Common myeloid progenitor, CD34-positive (primary cell): ENCODE measurements around the gene REP15.

Source experiments
- CTCF ChIA-PET: fragments of 350-600 bp; sonication (Branson Sonifier 250); formaldehyde crosslinking; loops from one replicate; lab custom pipeline; 2021; ENCODE audit warnings: antibody characterized with exemption; lab: Charles Lee
- POLR2A ChIA-PET: fragments of 350-600 bp; sonication (Branson Sonifier 250); formaldehyde crosslinking; loops from one replicate; lab custom pipeline; 2021; ENCODE audit warnings: antibody characterized with exemption; lab: Charles Lee
- DNase-seq, 3 donors: peaks; one replicate each; pipeline versions ENCODE4 v3.0.0 to v3.0.0-alpha.2; 2013
- H3K27ac ChIP-seq, 2 experiments: 1 replicate in 1 of 2; 2 replicates in 1 of 2; pipeline ENCODE4 v1.7.0; 2013; ENCODE audit warnings: inconsistent platforms in 2 of 2, low read length in 2 of 2, mild to moderate bottlenecking in 2 of 2, low read depth in 1 of 2, moderate library complexity in 1 of 2; ENCODE audit not compliant: severe bottlenecking in 2 of 2, insufficient read depth in 1 of 2, poor library complexity in 1 of 2
- H3K27me3 ChIP-seq, 5 experiments: replicated peaks in 2 of 5; 1 replicate in 3 of 5; 2 replicates in 2 of 5; pipeline versions ENCODE4 v1.6.1 to v1.7.0; 2013; ENCODE audit warnings: low read length in 4 of 5, mild to moderate bottlenecking in 2 of 5, moderate library complexity in 2 of 5, inconsistent platforms in 1 of 5; ENCODE audit not compliant: insufficient read depth in 5 of 5, control insufficient read depth in 4 of 5
- H3K36me3 ChIP-seq, 4 experiments: 1 replicate in 2 of 4; 2 replicates in 2 of 4; pipeline versions ENCODE4 v1.6.1 to v1.7.0; 2013; ENCODE audit warnings: low read length in 3 of 4, control low read depth in 1 of 4, mild to moderate bottlenecking in 1 of 4; ENCODE audit not compliant: control insufficient read depth in 4 of 4, insufficient read depth in 4 of 4
- H3K4me1 ChIP-seq, 4 experiments: 1 replicate in 3 of 4; 2 replicates in 1 of 4; pipeline versions ENCODE4 v1.6.1 to v1.7.1; 2013; ENCODE audit warnings: low read length in 3 of 4, mild to moderate bottlenecking in 3 of 4, control low read depth in 1 of 4, inconsistent platforms in 1 of 4, moderate library complexity in 1 of 4; ENCODE audit not compliant: control insufficient read depth in 4 of 4, insufficient read depth in 4 of 4; ENCODE audit errors: control extremely low read depth in 1 of 4
- H3K4me3 ChIP-seq, 7 experiments: 1 replicate in 4 of 7; 2 replicates in 3 of 7; pipeline versions ENCODE4 v1.5.1 to v1.7.0; 2013; ENCODE audit warnings: mild to moderate bottlenecking in 7 of 7, low read length in 6 of 7, moderate library complexity in 6 of 7, inconsistent platforms in 2 of 7, low read depth in 2 of 7, control low read depth in 1 of 7; ENCODE audit not compliant: insufficient read depth in 4 of 7, control insufficient read depth in 1 of 7; ENCODE audit errors: extremely low read depth in 1 of 7
- H3K9me3 ChIP-seq, 5 experiments: 1 replicate in 4 of 5; 2 replicates in 1 of 5; pipeline versions ENCODE4 v1.6.1 to v1.7.1; 2013; ENCODE audit warnings: low read length in 4 of 5, mild to moderate bottlenecking in 2 of 5, inconsistent platforms in 1 of 5, low read depth in 1 of 5, moderate library complexity in 1 of 5; ENCODE audit not compliant: control insufficient read depth in 4 of 5, insufficient read depth in 2 of 5; ENCODE audit errors: control extremely low read depth in 1 of 5
- WGBS: methylation state at CpG from one replicate; pipeline ENCODE4 v1.1.5; 2013; ENCODE audit not compliant: insufficient coverage; 5-methylcytosine and 5-hydroxymethylcytosine counted together

Gene REP15

GRCh38 chr12:27709932-27710591, 13.8 kb downstream of the REP15 start:
- Histone ChIP-seq H3K4me3 (peak overlapping the region; percentile 37 to 100 (median 99)), H3K4me1 (peaks cover 11 to 29% (median 15%) of the 10 kb centered on the region in 4 experiments), H3K27ac (peak overlapping the region; percentile 65 to 86), H3K9me3 (no peaks in the 10 kb centered on the region), H3K36me3 (peaks cover 0 to 10% (median 6%) of the 10 kb centered on the region in 4 experiments), H3K27me3 (no peaks in the 10 kb centered on the region)
- ChIA-PET CTCF (interaction anchor here (0.6 to 2.3 kb wide), 3 partner anchors 14 to 979 kb away, joined by 3 to 4 read pairs (median 3); partner anchors contain the start of gene REP15), POLR2A (no interaction called here)
- WGBS = 16% methylated on average over 11 of the region's 24 CpGs
- DNase-seq = peak in 2 of 3 donors; percentile 53 to 61

DNA sequence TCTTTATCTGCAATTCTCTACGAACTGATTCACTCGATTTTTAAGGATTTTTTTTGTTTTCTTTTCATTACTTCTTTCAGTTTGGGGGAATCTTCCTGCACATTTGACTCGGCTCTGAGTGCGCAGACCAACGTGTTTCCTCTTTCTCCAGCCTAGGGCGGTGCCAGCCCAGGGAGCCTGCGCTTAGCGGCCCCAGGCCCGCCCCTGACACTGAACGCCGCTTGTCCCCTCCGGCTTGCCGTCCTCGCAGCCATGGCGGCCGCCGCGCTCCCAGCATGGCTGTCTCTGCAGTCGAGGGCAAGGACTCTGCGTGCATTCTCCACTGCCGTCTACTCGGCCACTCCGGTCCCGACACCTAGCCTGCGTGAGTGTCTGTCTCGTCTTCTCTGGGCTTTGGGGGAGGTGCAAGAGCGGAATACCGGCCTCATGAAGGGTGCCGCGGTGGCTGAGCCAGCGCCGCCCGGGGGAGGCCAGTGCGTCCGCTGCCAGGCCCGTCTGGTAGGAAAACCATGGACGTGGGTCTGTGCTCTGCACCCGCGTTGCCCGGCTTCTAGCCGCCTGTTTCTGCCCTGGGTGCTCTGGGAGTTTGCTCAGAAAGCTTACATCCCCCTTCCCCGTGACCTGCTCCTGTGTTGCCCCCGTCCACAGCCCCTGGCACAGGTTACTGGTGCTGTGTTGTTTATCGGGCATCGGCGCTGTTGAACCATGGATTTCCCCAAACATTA, 14.5 kb downstream of the REP15 start, which contains the start of gene MRPS35:
TSS of gene MRPS35 (plus strand) at position 241 of the 725 bp plus-strand sequence. CDS start at position 253, 12 bp downstream.
- peak within 1 kb of the TSS; percentile 67 to 86 for H3K27ac ChIP-seq
- ChIA-PET POLR2A (no interaction called here), CTCF (no interaction called here)
- peak within 1 kb of the TSS; percentile 93 to 100 (median 99) for H3K4me3 ChIP-seq
- DNase-seq = peak; percentile 93 to 97 (median 96)
- H3K4me1 ChIP-seq = peaks cover 11 to 29% (median 15%) of the 10 kb centered on the region in 4 experiments
- H3K27me3 ChIP-seq = no peaks in the 10 kb centered on the region
- WGBS = under 1% methylated on average over 45 of the region's 46 CpGs
- peaks cover 0 to 16% (median 8%) of the 10 kb centered on the region in 4 experiments for H3K36me3 ChIP-seq
- H3K9me3 ChIP-seq = no peaks in the 10 kb centered on the region

DNA sequence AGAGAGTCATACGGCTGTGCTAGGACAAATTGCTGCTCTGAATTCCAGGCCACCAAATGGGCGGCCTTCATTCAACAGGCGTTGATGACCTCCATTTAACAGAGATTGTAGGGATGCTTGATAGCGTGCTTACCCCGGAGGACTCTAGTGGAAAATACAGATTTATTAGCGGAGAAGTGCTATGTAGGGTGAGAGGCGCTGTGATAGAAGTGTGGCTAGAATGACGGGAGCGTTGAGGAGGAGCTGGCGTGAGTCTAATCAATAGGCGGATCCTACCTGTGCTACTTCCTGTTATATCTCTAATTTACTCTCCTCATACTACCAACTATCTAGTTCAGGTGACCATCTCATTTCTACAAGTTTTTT, 15.1 kb downstream of the REP15 start:
- POLR2A ChIA-PET = no interaction called here
- WGBS = 0% methylated on average over 7 of the region's 11 CpGs
- peak overlapping the region; percentile 67 to 86 for H3K27ac ChIP-seq
- no peaks in the 10 kb centered on the region for H3K9me3 ChIP-seq
- H3K4me1 ChIP-seq = peaks cover 11 to 29% (median 15%) of the 10 kb centered on the region in 4 experiments
- H3K4me3 ChIP-seq = peak overlapping the region; percentile 93 to 100 (median 99)
- H3K36me3 ChIP-seq = peaks cover 2 to 21% (median 11%) of the 10 kb centered on the region in 4 experiments
- CTCF ChIA-PET = no interaction called here
- H3K27me3 ChIP-seq = no peaks in the 10 kb centered on the region
- DNase-seq = no peak

DNA sequence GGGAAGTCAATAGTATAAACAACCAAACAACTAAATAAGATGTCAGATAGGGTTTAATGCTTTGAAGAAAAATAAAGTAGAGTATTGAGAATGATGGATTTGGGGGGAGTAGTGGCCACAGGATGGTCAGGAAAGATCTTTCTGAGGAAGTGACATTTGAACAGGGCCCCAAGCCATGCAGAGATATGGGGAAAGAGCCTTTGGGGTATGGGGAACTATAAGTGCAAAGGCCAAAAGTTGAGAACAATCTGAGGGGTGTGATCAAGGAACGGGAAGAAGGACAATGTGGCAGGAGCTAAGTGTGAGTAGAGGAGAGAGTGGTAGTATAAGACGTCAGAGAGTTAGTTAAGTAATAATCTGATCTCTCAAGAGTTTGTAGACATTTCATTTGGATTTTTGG, 15.7 kb downstream of the REP15 start:
- H3K4me1 ChIP-seq = peaks cover 11 to 29% (median 15%) of the 10 kb centered on the region in 4 experiments
- WGBS = 88% methylated on average over 2 of the region's 2 CpGs
- H3K4me3 ChIP-seq = peak overlapping the region in 4 of 7 experiments; percentile 93 to 100 (median 100)
- ChIA-PET CTCF (no interaction called here), POLR2A (no interaction called here)
- H3K9me3 ChIP-seq = no peaks in the 10 kb centered on the region
- DNase-seq = no peak
- H3K27ac ChIP-seq = peak overlapping the region in 1 of 2 experiments; percentile 86
- no peaks in the 10 kb centered on the region for H3K27me3 ChIP-seq
- H3K36me3 ChIP-seq = peaks cover 2 to 26% (median 14%) of the 10 kb centered on the region in 4 experiments

DNA sequence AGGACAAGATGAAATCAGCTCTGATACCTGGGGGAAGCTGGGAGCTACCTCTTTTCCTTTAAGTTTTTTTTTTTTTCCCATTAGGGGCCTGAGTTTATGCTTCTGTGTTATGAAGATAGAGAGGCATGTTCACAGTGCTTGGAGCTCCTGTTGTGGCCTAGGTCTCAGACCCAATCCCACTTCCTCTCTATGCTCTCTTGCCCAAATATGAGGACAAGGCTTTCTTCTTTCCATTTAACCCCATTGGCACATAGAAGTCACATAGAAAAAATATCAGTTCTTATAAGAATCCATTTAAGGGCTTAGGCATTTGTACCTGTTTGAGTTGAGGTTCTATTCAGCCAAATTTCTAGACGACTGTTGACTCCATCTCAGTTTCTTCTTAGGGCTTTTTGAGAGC, 27.0 kb downstream of the REP15 start:
- WGBS = no CpG with 5 or more reads among the region's 1 CpG
- Histone ChIP-seq H3K4me1 (no peaks in the 10 kb centered on the region), H3K4me3 (no peak overlapping the region), H3K27me3 (no peaks in the 10 kb centered on the region), H3K27ac (no peak overlapping the region), H3K9me3 (no peaks in the 10 kb centered on the region), H3K36me3 (peaks cover 14 to 54% (median 36%) of the 10 kb centered on the region in 4 experiments)
- ChIA-PET CTCF (interaction anchor here (1.0 to 1.4 kb wide), 3 partner anchors 9 to 87 kb away, joined by 3 to 4 read pairs (median 4); no protein-coding TSS in a partner anchor), POLR2A (no interaction called here)
- DNase-seq = no peak

- ChIA-PET POLR2A (no interaction called here), CTCF (no interaction called here)
- Histone ChIP-seq H3K9me3 (no peaks in the 10 kb centered on the region), H3K36me3 (peaks cover 7 to 48% (median 27%) of the 10 kb centered on the region in 4 experiments), H3K27ac (no peak overlapping the region), H3K27me3 (no peaks in the 10 kb centered on the region), H3K4me3 (no peak overlapping the region), H3K4me1 (no peaks in the 10 kb centered on the region)
- WGBS = 96% methylated on average over 4 of the region's 4 CpGs
- DNase-seq = no peak
These were observed 33.9 kb downstream of the REP15 start for GRCh38 chr12:27730097-27730588.
